Calu3 (cell line): Measurements from ENCODE around the gene IL12RB1. TPM values are rescaled to one million over a fixed set of nuclear protein-coding genes. Genes with fewer than 3 reads are reported as not detected.
"Not testable (repeated sequence)": the region's sequence is repeated elsewhere in the genome, so short reads cannot be mapped to it uniquely, and the experiment has no call there.

Experiments used
- BruUV-seq: library from RNA; stranded (reverse); fragments of 400-500 nt; replicated peaks from 2 replicates; lab custom pipeline; 2021; lab: Mats Ljungman, UMichigan
- CTCF ChIA-PET: fragments of 300-600 bp; sonication (Branson Sonifier 250); formaldehyde crosslinking; loops from one replicate; lab custom pipeline; 2022; ENCODE audit warnings: antibody characterized with exemption; lab: Charles Lee
- DNase-seq: peaks from one replicate; pipeline ENCODE4 v3.0.0; 2022
- H3K27ac Mint-ChIP-seq: one replicate; pipeline ENCODE4 v1.8.0; 2022; ENCODE audit warnings: mixed read lengths; ENCODE audit not compliant: unreplicated experiment
- H3K27me3 Mint-ChIP-seq: one replicate; pipeline ENCODE4 v1.8.0; 2022; ENCODE audit warnings: mixed read lengths; ENCODE audit not compliant: unreplicated experiment
- H3K36me3 Mint-ChIP-seq: one replicate; pipeline ENCODE4 v1.8.0; 2022; ENCODE audit warnings: mild to moderate bottlenecking, moderate library complexity, mixed read lengths; ENCODE audit not compliant: insufficient read depth, unreplicated experiment
- H3K4me1 Mint-ChIP-seq: one replicate; pipeline ENCODE4 v1.8.0; 2022; ENCODE audit warnings: mild to moderate bottlenecking, low read depth, mixed read lengths; ENCODE audit not compliant: unreplicated experiment
- H3K4me3 Mint-ChIP-seq: one replicate; pipeline ENCODE4 v1.8.0; 2022; ENCODE audit warnings: mild to moderate bottlenecking, low read depth, moderate library complexity, mixed read lengths; ENCODE audit not compliant: unreplicated experiment
- H3K9me3 Mint-ChIP-seq: one replicate; pipeline ENCODE4 v1.8.0; 2022; ENCODE audit warnings: low read depth, mixed read lengths; ENCODE audit not compliant: unreplicated experiment
- intact Hi-C: fragments of 100-400 bp; cut with micrococcal nuclease; formaldehyde crosslinking; loops from one replicate; pipeline ENCODE4 v1.10.0; 2022; ENCODE audit not compliant: unreplicated experiment
- total RNA-seq: library from RNA; stranded (reverse); gene quantifications from 2 replicates; pipeline ENCODE4 v1.2.3, GENCODE V29; 2022
- TF ChIP-seq, protein P1 (sequence below): fragments of 200-600 bp; IDR thresholded peaks from one replicate; pipeline ENCODE4 v1.8.0; 2022; ENCODE audit warnings: antibody characterized with exemption; ENCODE audit not compliant: unreplicated experiment

Gene IL12RB1
- total RNA-seq, 1 experiment from 2014 or later: not detected

DNA sequence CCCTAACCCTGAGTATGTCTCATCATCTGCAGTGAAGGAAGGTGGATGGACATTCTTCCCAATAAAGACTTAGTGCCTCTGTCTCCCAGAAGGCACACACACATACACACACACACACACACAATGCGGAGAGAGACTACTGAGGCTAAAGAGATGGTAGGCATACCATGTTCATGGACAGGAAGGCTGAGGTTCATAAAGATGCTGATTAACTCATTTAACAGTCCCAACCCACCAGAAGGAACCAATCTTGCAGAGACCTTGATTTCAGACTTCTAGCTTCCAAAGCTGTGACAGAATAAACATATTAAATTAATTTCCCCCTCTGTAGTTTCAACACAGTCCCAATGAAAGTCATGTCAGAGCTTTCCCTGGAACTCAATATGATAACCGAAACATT lies 45.7 kb downstream of the IL12RB1 start:
- CTCF ChIA-PET: interaction anchor here (0.5 kb wide), 1 partner anchor 868 kb away, joined by 3 read pairs; no protein-coding TSS in a partner anchor
- no peak overlapping the region for H3K4me3 Mint-ChIP-seq
- intact Hi-C loops: no loop called here

DNA sequence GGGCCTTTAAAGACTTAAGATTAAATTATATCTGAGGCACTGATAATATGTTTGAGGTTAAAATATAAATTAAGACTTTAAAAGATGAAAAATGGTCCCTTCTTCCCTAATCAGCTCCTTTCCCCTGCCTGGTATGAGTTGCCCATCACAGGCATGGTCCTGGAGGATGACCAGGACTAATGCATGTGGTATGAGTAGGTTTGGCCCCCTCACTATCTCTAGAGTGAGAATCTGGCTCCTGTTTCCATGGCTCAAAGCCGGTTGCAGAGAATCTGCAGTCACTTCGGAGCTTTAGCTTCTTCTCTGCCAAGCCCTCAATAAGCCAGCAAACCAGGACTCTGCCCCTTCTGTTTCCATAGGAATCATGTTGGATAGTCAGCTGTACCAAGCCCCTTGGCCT lies 54.6 kb downstream of the IL12RB1 start:
- H3K27ac Mint-ChIP-seq, BruUV-seq, DNase-seq, H3K27me3 Mint-ChIP-seq, H3K36me3 Mint-ChIP-seq, intact Hi-C loops, H3K4me3 Mint-ChIP-seq, H3K9me3 Mint-ChIP-seq, CTCF ChIA-PET: not testable (repeated sequence)
- peaks cover 14% of the 10 kb centered on the region for H3K4me1 Mint-ChIP-seq

More for the DNA sequence above, 45.7 kb downstream of the IL12RB1 start:
- DNase-seq: no peak
- Mint-ChIP-seq H3K36me3 (peaks cover 11% of the 10 kb centered on the region), H3K27me3 (no peaks in the 10 kb centered on the region), H3K27ac (no peak overlapping the region), H3K9me3 (no peaks in the 10 kb centered on the region), H3K4me1 (peaks cover 10% of the 10 kb centered on the region)
- TF ChIP-seq, protein P1, sequence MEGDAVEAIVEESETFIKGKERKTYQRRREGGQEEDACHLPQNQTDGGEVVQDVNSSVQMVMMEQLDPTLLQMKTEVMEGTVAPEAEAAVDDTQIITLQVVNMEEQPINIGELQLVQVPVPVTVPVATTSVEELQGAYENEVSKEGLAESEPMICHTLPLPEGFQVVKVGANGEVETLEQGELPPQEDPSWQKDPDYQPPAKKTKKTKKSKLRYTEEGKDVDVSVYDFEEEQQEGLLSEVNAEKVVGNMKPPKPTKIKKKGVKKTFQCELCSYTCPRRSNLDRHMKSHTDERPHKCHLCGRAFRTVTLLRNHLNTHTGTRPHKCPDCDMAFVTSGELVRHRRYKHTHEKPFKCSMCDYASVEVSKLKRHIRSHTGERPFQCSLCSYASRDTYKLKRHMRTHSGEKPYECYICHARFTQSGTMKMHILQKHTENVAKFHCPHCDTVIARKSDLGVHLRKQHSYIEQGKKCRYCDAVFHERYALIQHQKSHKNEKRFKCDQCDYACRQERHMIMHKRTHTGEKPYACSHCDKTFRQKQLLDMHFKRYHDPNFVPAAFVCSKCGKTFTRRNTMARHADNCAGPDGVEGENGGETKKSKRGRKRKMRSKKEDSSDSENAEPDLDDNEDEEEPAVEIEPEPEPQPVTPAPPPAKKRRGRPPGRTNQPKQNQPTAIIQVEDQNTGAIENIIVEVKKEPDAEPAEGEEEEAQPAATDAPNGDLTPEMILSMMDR: no peak
- no TSS peak for BruUV-seq

GRCh38 chr19:18031401-18031800 lies 55.3 kb downstream of the IL12RB1 start:
- H3K36me3 Mint-ChIP-seq, H3K4me3 Mint-ChIP-seq, DNase-seq, CTCF ChIA-PET, H3K27ac Mint-ChIP-seq, BruUV-seq, H3K9me3 Mint-ChIP-seq, H3K27me3 Mint-ChIP-seq, intact Hi-C loops: not testable (repeated sequence)
- H3K4me1 Mint-ChIP-seq: peaks cover 14% of the 10 kb centered on the region

- DNase-seq: peak; percentile 60
- BruUV-seq: no TSS peak
- peaks cover 14% of the 10 kb centered on the region for H3K4me1 Mint-ChIP-seq
- H3K27ac Mint-ChIP-seq: no peak overlapping the region
- intact Hi-C loops: no loop called here
- TF ChIP-seq, protein P1: no peak
- H3K36me3 Mint-ChIP-seq: no peaks in the 10 kb centered on the region
- CTCF ChIA-PET: interaction anchor here (0.8 to 1.1 kb wide), 2 partner anchors 19 to 21 kb away, joined by 3 to 5 read pairs; partner anchors contain the start of gene ARRDC2
- H3K9me3 Mint-ChIP-seq: no peaks in the 10 kb centered on the region
- H3K27me3 Mint-ChIP-seq: no peaks in the 10 kb centered on the region
- H3K4me3 Mint-ChIP-seq: no peak overlapping the region
These were observed 57.0 kb downstream of the IL12RB1 start for GRCh38 chr19:18029617-18030338.

GRCh38 chr19:18027151-18027550 lies 59.6 kb downstream of the IL12RB1 start:
- Mint-ChIP-seq H3K4me1 (peaks cover 19% of the 10 kb centered on the region), H3K9me3 (no peaks in the 10 kb centered on the region), H3K36me3 (no peaks in the 10 kb centered on the region), H3K27ac (no peak overlapping the region), H3K27me3 (no peaks in the 10 kb centered on the region), H3K4me3 (no peak overlapping the region)
- no peak for DNase-seq
- CTCF ChIA-PET: interaction anchor here (0.7 to 0.8 kb wide), 2 partner anchors 19 to 96 kb away, joined by 3 to 4 read pairs; partner anchors contain the start of gene ARRDC2
- TF ChIP-seq, protein P1: no peak
- no TSS peak for BruUV-seq
- intact Hi-C loops: no loop called here
